Skin of body (tissue), 2 donors: ENCODE results near the gene SYNGR3. TPM values are rescaled to one million over a fixed set of nuclear protein-coding genes. Genes with fewer than 3 reads are reported as not detected.
"Not testable (repeated sequence)": the region's sequence is repeated elsewhere in the genome, so short reads cannot be mapped to it uniquely, and the experiment has no call there.

Source experiments
- DNase-seq: peaks from one replicate; lab custom pipeline; 2025; lab: John Stamatoyannopoulos, UW
- total RNA-seq: library from RNA; depleted of rRNA; stranded (reverse); fragments of >200 nt; gene quantifications from one replicate; pipeline ENCODE4 v1.2.3, GENCODE V29; 2014

Gene SYNGR3
- total RNA-seq, 1 donor from 2014 or later: 0.69 TPM

DNA sequence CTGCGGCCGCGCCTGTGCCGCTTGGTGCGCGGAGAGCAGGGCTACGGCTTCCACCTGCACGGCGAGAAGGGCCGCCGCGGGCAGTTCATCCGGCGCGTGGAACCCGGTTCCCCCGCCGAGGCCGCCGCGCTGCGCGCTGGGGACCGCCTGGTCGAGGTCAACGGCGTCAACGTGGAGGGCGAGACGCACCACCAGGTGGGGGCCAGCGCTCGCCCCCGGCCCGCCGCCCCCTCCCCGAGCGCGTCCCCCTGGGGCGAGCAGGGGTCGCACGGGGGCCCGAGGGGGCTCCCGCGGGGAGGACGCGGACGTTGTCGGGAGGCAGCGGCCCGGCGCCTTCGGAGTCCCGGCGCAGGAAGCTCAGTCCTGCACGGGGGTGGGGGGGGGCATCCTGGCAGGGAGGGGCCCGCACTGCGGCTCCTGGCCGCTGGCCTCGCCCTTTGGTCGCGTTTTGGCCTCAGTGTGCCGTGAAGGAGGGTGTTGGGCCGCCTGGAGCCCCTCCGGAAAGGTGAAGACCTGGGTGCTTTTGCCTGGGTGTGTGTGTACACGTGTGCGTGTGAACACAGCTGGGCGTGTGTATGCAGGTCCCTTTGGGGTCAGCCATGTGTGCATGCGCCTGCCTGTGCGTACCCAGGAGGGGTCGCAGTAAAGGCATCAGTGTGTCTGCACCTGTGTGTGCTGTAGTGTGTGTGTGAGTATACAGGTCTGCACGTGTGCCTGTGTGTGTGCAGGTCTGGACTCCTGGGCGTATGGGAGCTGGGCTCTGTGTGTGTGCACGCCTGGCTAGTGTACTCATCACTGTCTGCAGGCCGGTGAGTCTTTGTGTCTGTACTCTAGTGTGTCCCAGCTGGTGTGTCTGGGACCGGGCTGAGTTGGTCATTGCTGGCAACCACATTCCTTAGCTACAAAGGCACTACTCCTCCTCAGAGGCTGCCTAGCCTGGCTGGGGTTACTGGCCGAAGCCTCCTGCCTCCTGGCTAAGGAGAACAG is 37.5 kb downstream of the SYNGR3 start:
- no peak for DNase-seq

DNA sequence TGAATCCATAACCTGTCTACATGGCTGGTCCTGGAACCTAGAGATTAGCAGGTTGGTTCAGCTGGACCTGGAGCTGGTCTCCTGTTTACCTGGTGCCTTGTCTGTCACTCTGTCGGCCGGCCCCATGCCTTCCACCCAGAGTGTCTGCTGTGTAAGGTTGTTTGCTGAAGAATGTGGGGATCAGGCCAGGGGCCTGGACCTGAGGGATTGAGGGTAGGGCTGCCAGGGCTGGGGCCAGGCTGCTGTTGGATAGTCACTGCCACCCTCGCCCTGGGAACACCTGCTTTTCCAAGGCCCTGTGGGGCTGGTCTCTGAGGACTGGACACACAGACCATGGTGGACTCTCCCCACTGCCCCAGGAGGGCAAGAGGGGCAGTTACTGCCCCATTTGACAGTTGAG is 38.4 kb downstream of the SYNGR3 start:
- no peak for DNase-seq

DNA sequence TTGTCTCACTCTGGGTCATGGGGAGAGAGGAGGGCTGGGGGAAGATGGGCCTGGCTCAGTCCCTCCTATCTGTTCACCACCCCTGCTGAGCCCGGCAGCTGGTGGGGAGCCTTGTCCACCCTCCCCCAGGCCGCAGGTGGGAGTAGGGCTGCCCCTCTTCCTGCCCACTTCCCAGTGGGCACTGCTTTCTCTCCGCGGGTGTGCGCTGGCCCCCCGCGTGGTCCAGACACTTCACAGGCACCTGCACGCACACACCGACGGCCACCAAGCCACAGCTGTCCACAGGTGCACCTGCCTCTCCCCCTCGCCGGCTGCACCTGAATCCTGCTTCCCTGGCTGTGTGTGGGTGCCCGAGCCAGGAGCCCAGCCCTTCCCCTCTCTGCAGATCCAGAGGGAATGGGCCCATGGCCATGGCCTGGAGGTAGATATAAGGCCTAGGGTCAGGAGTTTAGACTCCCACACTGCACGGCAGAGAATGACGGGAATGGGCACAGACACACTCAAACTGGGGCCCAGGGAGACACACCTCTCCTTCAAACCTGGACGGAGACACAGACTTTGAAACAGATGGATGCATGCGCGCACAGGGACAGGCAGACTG is 39.0 kb downstream of the SYNGR3 start:
- DNase-seq: no peak

DNA sequence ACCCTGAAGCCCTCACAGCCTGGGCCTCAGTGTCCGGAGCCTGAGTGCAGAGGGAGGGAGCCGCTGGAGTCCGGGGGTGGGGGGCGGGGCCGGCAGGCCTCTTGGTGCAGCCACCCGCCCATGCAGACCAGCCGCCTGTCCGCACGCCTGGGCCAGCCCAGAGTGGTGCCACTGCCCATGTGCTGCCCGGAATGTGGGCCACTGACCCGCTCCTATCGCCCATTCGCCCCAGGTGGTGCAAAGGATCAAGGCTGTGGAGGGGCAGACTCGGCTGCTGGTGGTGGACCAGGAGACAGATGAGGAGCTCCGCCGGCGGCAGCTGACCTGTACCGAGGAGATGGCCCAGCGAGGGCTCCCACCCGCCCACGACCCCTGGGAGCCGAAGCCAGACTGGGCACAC is 39.6 kb downstream of the SYNGR3 start:
- DNase-seq: no peak

DNA sequence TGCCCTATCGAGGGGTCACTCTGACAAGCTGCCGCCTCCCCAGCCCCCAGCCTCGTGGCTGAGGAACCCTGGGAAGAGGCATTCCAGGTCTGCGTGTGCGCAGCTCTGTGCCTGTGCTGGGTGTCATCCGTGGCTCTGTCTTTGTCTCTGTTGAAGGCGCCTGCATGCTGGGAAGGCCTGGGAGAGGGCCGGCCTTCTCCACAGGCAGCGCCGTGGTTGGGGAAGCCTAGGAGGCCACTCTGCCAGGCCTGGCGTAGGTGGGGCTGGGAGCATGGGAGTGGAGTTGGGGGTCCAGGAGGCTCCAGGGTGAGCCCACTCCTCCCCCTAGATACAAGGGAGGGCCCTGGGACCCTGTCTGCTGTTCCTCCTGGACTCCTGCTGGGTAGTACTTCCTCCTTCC is 40.3 kb downstream of the SYNGR3 start:
- no peak for DNase-seq

DNA sequence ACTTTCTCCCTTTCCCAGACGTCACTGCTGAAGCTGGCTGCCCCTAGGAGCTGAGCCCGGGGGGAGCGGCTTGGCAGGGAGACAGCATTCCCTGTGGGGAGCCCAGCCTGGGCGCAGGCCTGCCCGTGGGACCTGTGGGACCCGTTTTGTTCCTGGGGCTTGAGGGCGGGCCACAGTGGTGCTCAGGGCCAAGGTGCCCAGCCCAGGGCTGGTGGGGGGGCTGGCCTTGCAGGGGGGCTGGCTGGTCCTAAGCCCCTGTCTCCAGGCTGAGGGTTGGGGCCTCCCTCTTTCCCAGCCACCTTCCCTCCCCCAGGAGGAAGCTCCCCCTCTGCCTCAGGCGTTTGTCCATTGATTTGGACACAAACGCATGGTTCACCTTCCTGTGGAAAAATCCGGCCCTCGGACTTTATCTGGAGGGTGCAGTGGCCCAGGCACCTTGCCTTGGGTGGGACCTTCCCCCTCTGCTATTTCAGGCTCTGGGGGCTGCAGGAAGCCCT is 41.4 kb downstream of the SYNGR3 start:
- DNase-seq: no peak

DNA sequence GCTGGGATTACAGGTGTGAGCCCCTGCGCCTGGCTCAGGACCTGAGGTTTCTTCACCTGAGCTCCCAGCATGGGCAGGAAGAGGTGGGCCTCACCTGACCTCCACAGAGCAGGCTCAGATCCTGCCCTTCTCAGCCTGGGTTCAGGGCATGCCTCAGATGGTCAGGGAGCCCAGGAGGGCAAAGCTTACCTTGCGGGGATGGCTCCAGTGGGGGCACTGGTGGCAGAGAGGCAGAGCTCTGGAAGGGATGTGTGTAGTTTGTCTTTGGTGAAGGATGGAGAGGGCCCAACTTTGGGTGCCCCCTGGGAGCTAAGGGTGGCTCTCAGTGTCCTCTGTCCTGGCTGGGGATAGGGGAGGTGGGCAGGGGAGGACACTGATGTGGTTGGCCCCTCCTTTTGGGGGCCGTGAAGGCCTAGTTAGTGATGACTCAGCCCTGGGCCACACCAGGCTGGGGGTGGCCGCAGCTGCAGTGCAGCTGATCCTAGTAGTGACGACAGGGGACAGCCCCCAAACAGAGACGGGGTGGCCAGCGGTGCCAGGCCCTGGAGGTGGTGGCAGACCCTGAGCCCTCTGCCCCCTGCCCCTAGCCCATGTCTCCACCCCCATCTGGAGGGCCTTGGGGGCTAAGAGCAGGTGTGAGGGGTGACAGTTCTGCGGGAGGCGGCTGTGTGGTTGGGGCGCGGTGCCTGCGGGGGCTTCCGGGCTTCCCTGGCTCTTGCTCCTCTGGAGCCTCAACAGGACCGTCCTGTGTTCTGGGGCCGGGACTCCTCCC is 42.7 kb downstream of the SYNGR3 start:
- no peak for DNase-seq

DNA sequence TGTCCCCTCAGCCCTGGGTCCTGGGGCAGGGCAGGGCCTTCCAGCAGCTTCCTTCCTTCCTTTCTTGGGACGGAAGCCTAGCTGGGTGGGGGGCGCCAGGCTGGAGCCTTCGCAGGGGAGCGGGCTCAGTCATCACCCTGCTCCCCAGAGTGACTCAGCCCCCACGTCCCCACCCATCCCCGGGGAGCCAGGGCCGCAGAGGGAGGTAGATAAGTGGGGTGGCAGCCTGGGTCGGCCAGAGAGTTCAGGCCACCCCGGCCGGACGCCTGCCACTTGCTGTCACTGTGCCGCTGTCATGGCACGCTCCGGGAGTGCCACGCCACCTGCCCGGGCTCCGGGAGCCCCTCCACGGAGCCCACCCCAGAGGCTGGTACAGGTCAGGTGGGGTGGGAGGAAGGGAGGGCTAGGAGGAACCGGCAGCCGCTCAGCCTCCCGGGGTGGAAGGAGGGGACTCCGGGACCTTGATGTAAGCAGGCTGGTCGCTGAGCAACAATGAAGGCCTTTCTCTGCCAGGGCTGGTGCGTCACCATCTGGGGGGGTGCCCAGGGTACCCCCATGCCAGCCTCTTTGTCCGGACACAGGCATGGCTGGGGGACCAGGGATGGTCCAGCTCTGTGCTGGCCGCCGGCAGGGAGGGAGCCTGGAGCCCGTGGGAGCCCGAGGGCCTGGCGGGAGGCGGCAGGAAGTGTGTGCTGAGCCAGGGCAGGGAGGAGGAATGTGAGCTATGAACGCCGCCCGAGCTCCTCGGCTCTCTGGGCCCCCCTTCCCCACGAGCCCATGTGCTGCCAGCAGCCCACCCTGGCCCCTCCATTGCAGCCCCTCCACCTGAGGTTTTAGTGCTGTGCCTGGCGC is 43.5 kb downstream of the SYNGR3 start:
- DNase-seq: peak; percentile 68

DNA sequence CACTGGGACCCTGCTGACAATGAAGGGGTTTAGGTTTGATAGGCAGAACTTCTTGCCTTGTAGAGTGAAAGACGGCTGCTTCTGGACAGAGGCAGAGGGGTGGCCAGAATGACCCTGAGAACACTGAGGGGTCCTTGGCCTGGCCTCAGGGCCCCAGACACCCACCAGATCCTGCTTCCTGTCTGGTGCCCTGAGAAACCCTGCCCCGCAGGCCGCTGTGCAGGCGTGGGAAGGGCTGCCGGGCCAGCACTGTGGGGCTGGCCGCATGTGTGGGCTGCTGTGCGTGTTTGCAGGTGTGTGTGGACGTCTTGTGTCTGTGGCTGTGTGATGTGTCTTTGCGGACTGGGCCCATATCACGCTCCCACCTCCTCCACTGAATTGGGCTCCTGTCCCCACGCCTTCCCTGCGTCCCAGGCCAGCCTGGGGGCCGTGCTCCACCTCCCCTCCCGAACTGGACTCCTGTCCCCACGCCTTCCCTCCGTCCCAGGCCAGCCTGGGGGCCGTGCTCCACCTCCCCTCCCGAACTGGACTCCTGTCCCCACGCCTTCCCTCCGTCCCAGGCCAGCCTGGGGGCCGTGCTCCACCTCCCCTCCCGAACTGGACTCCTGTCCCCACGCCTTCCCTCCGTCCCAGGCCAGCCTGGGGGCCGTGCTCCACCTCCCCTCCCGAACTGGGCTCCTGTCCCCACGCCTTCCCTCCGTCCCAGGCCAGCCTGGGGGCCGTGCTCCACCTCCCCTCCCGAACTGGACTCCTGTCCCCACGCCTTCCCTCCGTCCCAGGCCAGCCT is 44.3 kb downstream of the SYNGR3 start:
- not testable (repeated sequence) for DNase-seq

DNA sequence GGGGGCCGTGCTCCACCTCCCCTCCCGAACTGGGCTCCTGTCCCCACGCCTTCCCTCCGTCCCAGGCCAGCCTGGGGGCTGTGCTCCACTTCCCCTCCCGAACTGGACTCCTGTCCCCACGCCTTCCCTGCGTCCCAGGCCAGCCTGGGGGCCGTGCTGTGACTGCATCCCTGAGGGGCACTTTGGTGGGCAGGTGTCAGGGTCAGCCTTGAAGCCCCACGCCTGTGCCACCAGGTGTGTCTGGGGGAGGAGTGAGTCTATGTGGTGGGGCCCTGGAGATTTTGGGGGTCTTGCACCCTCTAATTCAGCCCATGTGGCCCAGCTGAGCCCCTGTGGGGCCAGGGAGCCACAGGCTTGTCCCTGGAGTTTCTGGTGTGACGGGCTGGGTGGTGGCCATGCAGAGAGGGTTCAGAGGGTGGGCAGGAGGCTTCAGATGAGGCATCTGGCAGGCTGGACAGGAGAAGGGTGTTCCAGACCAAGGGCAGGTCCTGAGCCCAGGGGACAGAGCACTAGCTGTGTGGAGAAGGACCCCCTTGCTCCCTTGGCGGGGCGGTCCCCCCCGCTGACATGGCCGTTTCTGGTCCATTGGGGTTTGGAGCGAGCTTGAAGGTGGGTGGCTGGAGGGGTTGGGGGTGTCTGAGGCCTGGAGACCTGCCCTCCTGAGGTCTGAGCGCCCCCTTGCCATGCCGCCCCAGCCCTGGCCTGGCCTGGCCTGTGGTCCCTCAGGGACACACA is 45.1 kb downstream of the SYNGR3 start:
- no peak for DNase-seq

DNA sequence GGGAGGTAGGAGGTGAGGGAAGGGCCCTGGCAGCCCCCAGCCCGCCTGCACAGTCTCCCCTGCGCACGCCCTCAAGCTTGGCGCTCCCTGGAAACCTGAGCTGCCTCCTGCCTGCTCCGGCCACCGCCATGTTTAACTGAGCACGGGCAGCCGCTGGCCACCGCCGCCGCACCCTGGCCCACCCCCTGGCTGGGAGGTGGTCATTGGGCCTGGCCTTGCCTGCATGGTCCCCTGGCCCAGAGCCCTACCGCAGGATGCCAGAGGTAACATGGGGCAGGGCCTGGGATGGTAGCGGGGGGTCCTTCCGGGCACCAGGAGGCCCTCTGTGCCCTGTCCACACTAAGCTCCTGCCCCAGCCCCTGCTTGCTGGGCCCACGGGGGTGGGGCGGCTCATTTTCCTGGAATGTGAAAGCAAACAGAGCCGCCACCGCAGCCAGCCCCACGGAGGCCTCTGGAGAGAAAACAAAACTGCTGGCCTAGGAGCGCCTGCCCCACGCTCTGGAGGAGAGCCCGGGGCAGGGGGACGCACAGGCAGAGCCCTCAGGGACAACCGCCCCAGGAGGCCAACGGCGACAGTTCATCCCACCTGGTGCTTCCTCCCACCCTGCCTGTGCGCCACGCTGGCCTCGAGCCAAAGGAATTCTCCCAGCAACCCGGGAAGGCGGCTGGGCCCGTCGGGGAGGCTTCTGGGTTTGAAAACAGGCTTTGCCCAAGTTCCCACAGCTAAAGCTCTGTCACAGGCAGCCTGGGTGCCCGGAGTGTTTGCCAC is 45.8 kb downstream of the SYNGR3 start:
- no peak for DNase-seq

DNA sequence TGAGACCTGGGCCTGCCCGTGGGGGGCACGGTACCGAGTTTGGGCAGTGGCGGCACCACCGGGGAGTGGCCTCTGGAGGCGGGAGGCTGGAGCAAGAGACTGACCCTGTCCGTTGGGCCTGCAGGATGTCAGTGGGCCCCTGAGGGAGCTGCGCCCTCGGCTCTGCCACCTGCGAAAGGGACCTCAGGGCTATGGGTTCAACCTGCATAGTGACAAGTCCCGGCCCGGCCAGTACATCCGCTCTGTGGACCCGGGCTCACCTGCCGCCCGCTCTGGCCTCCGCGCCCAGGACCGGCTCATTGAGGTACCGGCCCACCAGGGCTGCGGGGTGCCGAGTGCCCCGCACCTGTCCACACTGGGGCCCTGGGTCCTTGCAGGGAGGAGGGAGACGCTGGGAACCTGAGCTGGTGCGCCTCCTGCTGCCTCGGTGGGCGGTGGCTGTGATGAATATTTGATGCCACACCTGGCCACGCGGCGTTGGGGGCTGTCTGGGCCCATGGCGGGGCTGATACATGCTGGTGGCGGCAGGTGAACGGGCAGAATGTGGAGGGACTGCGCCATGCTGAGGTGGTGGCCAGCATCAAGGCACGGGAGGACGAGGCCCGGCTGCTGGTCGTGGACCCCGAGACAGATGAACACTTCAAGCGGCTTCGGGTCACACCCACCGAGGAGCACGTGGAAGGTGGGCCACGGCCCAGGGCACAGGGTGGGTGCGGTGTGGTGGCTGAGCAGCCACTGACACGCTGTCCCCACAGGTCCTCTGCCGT is 46.6 kb downstream of the SYNGR3 start:
- DNase-seq: no peak

DNA sequence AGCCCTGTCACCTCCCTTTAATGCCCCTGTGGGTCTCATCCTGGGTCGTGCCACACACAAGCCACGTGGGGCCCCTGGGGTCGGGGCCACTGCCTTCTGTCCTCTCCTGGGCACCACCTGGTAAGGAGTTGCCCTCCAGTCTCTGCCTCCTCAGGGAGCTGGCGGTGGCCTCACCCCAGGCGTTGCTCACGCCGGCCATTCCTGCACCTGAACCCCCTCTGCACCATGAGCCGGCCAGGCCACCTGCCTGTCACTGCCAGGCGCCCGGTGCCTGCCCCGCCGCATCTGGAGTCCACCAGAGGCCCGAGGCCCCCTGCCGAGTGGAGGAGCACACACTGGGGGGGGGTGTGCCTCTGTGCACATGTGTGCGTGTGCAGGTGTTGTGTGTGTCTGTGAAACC is 47.3 kb downstream of the SYNGR3 start:
- no peak for DNase-seq

DNA sequence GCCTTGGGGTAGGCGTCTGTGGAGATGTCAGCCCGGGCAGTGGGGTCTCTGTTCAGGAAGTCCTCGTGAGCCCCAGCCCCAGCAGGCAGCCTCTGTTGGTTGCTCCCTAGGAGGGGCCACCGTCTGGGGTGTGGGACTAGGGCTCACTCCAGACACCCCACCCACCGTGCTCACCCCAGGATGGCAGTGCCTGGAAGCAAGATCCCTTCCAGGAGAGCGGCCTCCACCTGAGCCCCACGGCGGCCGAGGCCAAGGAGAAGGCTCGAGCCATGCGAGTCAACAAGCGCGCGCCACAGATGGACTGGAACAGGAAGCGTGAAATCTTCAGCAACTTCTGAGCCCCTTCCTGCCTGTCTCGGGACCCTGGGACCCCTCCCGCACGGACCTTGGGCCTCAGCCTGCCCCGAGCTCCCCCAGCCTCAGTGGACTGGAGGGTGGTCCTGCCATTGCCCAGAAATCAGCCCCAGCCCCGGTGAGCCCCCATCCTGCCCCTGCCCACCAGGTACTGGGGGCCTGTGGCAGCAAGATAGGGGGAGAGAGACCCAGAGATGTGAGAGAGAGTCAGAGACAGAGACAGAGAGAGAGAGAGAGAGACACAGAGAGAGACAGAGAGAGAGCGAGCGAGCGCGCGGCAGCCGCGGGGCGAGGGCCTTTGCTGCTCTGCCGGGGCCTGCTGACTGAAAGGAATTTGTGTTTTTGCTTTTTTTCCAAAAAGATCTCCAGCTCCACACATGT is 48.0 kb downstream of the SYNGR3 start:
- DNase-seq: no peak

DNA sequence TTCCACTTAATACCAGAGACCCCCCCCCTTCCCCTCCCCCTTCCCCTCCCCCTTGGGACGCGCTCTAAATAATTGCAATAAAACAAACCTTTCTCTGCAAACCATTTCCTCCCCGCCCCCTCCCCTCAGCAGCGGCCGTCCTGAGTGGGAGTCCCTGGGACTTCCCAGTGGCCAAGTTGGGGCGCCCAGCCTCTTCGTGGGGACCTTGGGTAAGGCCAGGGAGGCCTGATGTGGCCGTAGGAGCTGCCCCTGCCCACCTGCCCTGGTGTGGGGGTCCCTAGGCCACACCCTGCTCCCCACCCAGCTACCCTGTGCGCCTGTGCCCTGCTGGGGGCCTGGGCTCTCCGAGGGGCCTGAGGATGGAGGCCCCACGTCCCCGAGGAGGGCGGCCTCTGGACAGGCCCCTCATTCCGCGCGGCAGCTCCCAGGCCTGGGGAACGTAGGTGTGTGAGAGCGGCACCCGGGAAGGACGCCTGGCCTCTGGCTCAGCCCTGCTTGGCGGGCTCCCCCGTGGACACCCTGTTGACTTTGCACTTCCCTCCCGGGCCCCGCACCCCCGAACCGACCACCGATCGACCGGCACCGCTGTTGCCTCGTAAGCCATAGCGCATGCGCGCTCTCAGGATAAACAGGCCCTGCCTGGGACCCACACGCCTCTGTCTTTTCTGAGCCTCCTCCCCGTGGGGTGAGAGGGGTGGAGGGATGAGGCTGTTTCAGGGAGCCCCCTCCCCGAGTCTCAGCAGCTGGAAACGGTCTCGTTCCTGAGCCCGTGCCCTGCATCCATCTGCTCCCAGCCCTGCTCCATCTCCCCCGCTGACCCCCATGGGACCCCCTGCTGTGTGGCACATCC is 48.8 kb downstream of the SYNGR3 start:
- DNase-seq: peak; percentile 81
